A549 (cell line): Measurements from ENCODE around the gene CORO2B. TPM values are rescaled to one million over a fixed set of nuclear protein-coding genes. Genes with fewer than 3 reads are reported as not detected.

Experiments
- ATAC-seq, 2 experiments: fragments of 200-7000 bp in 1 of 2; fragments of >200 bp in 1 of 2; cut with Nextera tagmentation in 1 of 2; cut with Tn5 transposase in 1 of 2; 3 replicates each; pipeline versions ENCODE4 v1.8.0 to v1.9.1; 2018 to 2020; ENCODE audit warnings: mild to moderate bottlenecking in 1 of 2, moderate library complexity in 1 of 2
- CTCF ChIA-PET: fragments of 300-600 bp; sonication (Branson Sonifier 250); formaldehyde crosslinking; extraction: SDS; loops from one replicate; lab custom pipeline; 2021; ENCODE audit warnings: antibody characterized with exemption, inconsistent platforms; lab: Yijun Ruan, JAX
- POLR2A ChIA-PET: fragments of 350-600 bp; formaldehyde crosslinking; extraction: SDS; loops from one replicate; lab custom pipeline; 2021; ENCODE audit warnings: antibody characterized with exemption, inconsistent platforms; lab: Yijun Ruan, JAX
- DNase-seq, 2 experiments: peaks; one replicate each; pipeline versions ENCODE4 v3.0.0 to v3.0.0-alpha.2; 2011 to 2016; ENCODE audit warnings: low read depth in 1 of 2, low spot score in 1 of 2
- FAIRE-seq: peaks from 2 replicates; lab custom pipeline; 2011; peaks lifted over from hg19 to GRCh38; lab: Jason Lieb, UNC
- H3K27ac ChIP-seq, 2 experiments: fragments of >200 bp; sonication (Bioruptor Twin); formaldehyde crosslinking; 3 replicates each; pipeline ENCODE4 v1.5.1; 2016 to 2017
- H3K4me1 ChIP-seq: fragments of >200 bp; sonication (Bioruptor Twin); formaldehyde crosslinking; 3 replicates; pipeline ENCODE4 v1.6.1; 2016
- H3K4me2 ChIP-seq: fragments of >200 bp; sonication (Bioruptor Twin); formaldehyde crosslinking; 3 replicates; pipeline ENCODE4 v1.6.1; 2016
- H3K4me3 ChIP-seq: fragments of >200 bp; sonication (Bioruptor Twin); formaldehyde crosslinking; 3 replicates; pipeline ENCODE4 v1.5.1; 2016
- H3K9me3 ChIP-seq: fragments of >200 bp; sonication (Bioruptor Twin); formaldehyde crosslinking; 3 replicates; pipeline ENCODE4 v1.6.1; 2016
- CHD2 ChIP-seq: fragments of 150-350 bp; IDR thresholded peaks from 2 replicates; pipeline ENCODE4 v1.6.1; 2014; ENCODE audit warnings: low read length; ENCODE audit not compliant: partially characterized antibody
- CHD4 ChIP-seq: fragments of 200-600 bp; sonication (generic); IDR thresholded peaks from 2 replicates; pipeline ENCODE4 v1.6.1; 2016; ENCODE audit warnings: antibody characterized with exemption, mild to moderate bottlenecking, borderline replicate concordance
- EHMT2 ChIP-seq: fragments of 200-600 bp; sonication (generic); IDR thresholded peaks from 2 replicates; pipeline ENCODE4 v1.6.1; 2016; ENCODE audit warnings: antibody characterized with exemption, low read depth, mild to moderate bottlenecking, moderate library complexity
- EP300 ChIP-seq, 2 experiments: fragments of >200 bp; sonication (Bioruptor Twin); formaldehyde crosslinking; IDR thresholded peaks; 2 replicates in 1 of 2; 3 replicates in 1 of 2; pipeline ENCODE4 v1.6.1; 2016 to 2017
- ESRRA ChIP-seq: fragments of 150-350 bp; IDR thresholded peaks from 2 replicates; pipeline ENCODE4 v1.6.1; 2014; ENCODE audit warnings: mild to moderate bottlenecking, low read length, borderline replicate concordance
- FOSB ChIP-seq: fragments of 250-450 bp; sonication (Bioruptor Pico); IDR thresholded peaks from 2 replicates; pipeline ENCODE4 v1.5.0; 2020; ENCODE audit warnings: mild to moderate bottlenecking, moderate library complexity
- FOSL2 ChIP-seq, 2 experiments: fragments of 450-650 bp in 1 of 2; fragments of >200 bp in 1 of 2; sonication (Bioruptor Twin) in 1 of 2; formaldehyde crosslinking; IDR thresholded peaks; 2 replicates each; pipeline versions ENCODE4 v1.5.0 to v1.6.1; 2016 to 2020; ENCODE audit warnings: mild to moderate bottlenecking in 1 of 2, moderate library complexity in 1 of 2
- FOXS1 ChIP-seq: fragments of 250-450 bp; sonication (Bioruptor Pico); IDR thresholded peaks from 2 replicates; pipeline ENCODE4 v1.5.0; 2020; ENCODE audit warnings: mild to moderate bottlenecking, moderate library complexity
- HES2 ChIP-seq: fragments of >200 bp; sonication (Bioruptor Twin); formaldehyde crosslinking; IDR thresholded peaks from 2 replicates; pipeline ENCODE4 v1.6.1; 2016
- HEYL ChIP-seq: fragments of 250-450 bp; sonication (Bioruptor Pico); IDR thresholded peaks from 2 replicates; pipeline ENCODE4 v1.8.0; 2021; ENCODE audit warnings: mild to moderate bottlenecking, moderate library complexity
- HMGXB4 ChIP-seq: fragments of 250-450 bp; sonication (Bioruptor Pico); IDR thresholded peaks from 2 replicates; pipeline ENCODE4 v1.5.0; 2021; ENCODE audit warnings: mild to moderate bottlenecking, moderate library complexity, borderline replicate concordance
- HOXA7 ChIP-seq: fragments of 250-450 bp; sonication (Bioruptor Pico); IDR thresholded peaks from 2 replicates; pipeline ENCODE4 v1.5.0; 2020; ENCODE audit warnings: mild to moderate bottlenecking, moderate library complexity
- HOXB13 ChIP-seq: fragments of 250-450 bp; sonication (Bioruptor Pico); IDR thresholded peaks from 2 replicates; pipeline ENCODE4 v1.5.0; 2020; ENCODE audit warnings: low read depth, mild to moderate bottlenecking, moderate library complexity
- JUNB ChIP-seq: fragments of >200 bp; sonication (Bioruptor Twin); formaldehyde crosslinking; IDR thresholded peaks from 2 replicates; pipeline ENCODE4 v1.6.1; 2016
- KDM1A ChIP-seq: fragments of 200-600 bp; sonication (generic); IDR thresholded peaks from 2 replicates; pipeline ENCODE4 v1.6.1; 2016; ENCODE audit warnings: low read depth, mild to moderate bottlenecking
- MAFK ChIP-seq: fragments of 450-650 bp; IDR thresholded peaks from 2 replicates; pipeline ENCODE4 v1.6.1; 2014; ENCODE audit not compliant: partially characterized antibody
- MYC ChIP-seq: IDR thresholded peaks from 2 replicates; pipeline ENCODE4 v1.6.1; 2012; ENCODE audit warnings: mild to moderate bottlenecking, inconsistent platforms, low read length, improper control_type of control experiment, borderline replicate concordance
- NFE2L2 ChIP-seq: fragments of 150-350 bp; conservative IDR thresholded peaks from 2 replicates; pipeline ENCODE4 v1.6.1; 2014; ENCODE audit warnings: low read length
- NPAS2 ChIP-seq: fragments of 250-450 bp; sonication (Bioruptor Pico); IDR thresholded peaks from 2 replicates; pipeline ENCODE4 v1.8.0; 2022; ENCODE audit warnings: mild to moderate bottlenecking, moderate library complexity, borderline replicate concordance
- POLR2A ChIP-seq: IDR thresholded peaks from 2 replicates; pipeline ENCODE4 v1.6.1; 2012; ENCODE audit warnings: mild to moderate bottlenecking, low read length
- RARB ChIP-seq: fragments of 250-450 bp; sonication (Bioruptor Pico); IDR thresholded peaks from 2 replicates; pipeline ENCODE4 v1.8.0; 2021; ENCODE audit warnings: mild to moderate bottlenecking, moderate library complexity
- TP53 ChIP-seq: fragments of 250-450 bp; sonication (Bioruptor Pico); IDR thresholded peaks from 2 replicates; pipeline ENCODE4 v1.5.0; 2021; ENCODE audit warnings: mild to moderate bottlenecking, moderate library complexity
- ZNF302 ChIP-seq: fragments of 250-450 bp; sonication (Bioruptor Pico); IDR thresholded peaks from 2 replicates; pipeline ENCODE4 v1.9.0; 2021; ENCODE audit warnings: inconsistent platforms, mild to moderate bottlenecking, moderate library complexity
- WGBS: methylation state at CpG from one replicate; pipeline ENCODE4 v1.1.6; 2017; ENCODE audit errors: missing lambda C conversion rate; 5-methylcytosine and 5-hydroxymethylcytosine counted together
- polyA plus RNA-seq, 4 experiments: library from polyadenylated mRNA; depleted of rRNA in 3 of 4; stranded (reverse); fragments of >200 nt; fragmentation: RNase III in 1 of 4; extraction: RNeasy Plus Mini Kit Qiagen cat#74134 plus additional on column Dnase treatment in 1 of 4; gene quantifications; 2 replicates in 3 of 4; 3 replicates in 1 of 4; pipeline ENCODE4 v1.2.3, GENCODE V29; 2011 to 2017

The CORO2B gene
- polyA plus RNA-seq, 2 of the 4 experiments (the other 2 are of a cell fraction) = 2.0 to 2.3 TPM

- no peak for TF ChIP-seq EHMT2
- TF ChIP-seq HOXA7 = no peak
- TF ChIP-seq KDM1A = no peak
- no peak for TF ChIP-seq EP300 (IDR thresholded peaks at IDR 0.05)
- TF ChIP-seq FOSL2 (IDR thresholded peaks at IDR 0.05) = no peak
- TF ChIP-seq FOSL2 (CRISPR knock-in tag; IDR thresholded peaks at IDR 0.05) = no peak
- TF ChIP-seq ZNF302 (CRISPR knock-in tag) = no peak
- no peak for TF ChIP-seq CHD2
- no peak for TF ChIP-seq RARB (CRISPR knock-in tag)
- TF ChIP-seq FOSB (CRISPR knock-in tag) = no peak
- TF ChIP-seq HMGXB4 (CRISPR knock-in tag) = no peak
- TF ChIP-seq, all 56 proteins: peak for 0
- Histone ChIP-seq H3K4me3 (no peak overlapping the region), H3K4me1 (peaks cover 30% of the 10 kb centered on the region), H3K4me2 (no peak overlapping the region), H3K27ac (peak overlapping the region; percentile 3 to 55; a peak in 3 of 6 replicates), H3K9me3 (peaks cover 28% of the 10 kb centered on the region; the same call in 2 of the 3 replicates)
- ATAC-seq (no peak), DNase-seq (no peak), FAIRE-seq (no peak)
- POLR2A ChIA-PET = no interaction called here
- 73% methylated on average over 4 of the region's 4 CpGs for WGBS
- CTCF ChIA-PET = interaction anchor here (0.6 to 26.0 kb wide), 14 partner anchors 11 to 387 kb away, joined by 3 to 413 read pairs (median 4); no protein-coding TSS in a partner anchor
These were observed 40.5 kb upstream of the CORO2B start for GRCh38 chr15:68538311-68538710.

GRCh38 chr15:68541743-68542142, 37.0 kb upstream of the CORO2B start:
- peaks cover 32% of the 10 kb centered on the region; the same call in 2 of the 3 replicates for H3K9me3 ChIP-seq
- ATAC-seq (no peak), FAIRE-seq (no peak), DNase-seq (no peak)
- peak overlapping the region; percentile 93 to 99 for H3K27ac ChIP-seq
- H3K4me2 ChIP-seq = no peak overlapping the region
- POLR2A ChIA-PET = no interaction called here
- H3K4me3 ChIP-seq = no peak overlapping the region
- CTCF ChIA-PET = interaction anchor here (0.9 to 26.0 kb wide), 11 partner anchors 8 to 383 kb away, joined by 3 to 413 read pairs (median 4); no protein-coding TSS in a partner anchor
- TF ChIP-seq CHD2 (no peak), MAFK (no peak), NFE2L2 (no peak), HES2 (no peak), JUNB (no peak)
- peaks cover 43% of the 10 kb centered on the region for H3K4me1 ChIP-seq
- 89% methylated on average over 9 of the region's 9 CpGs for WGBS

GRCh38 chr15:68542348-68542747, 36.4 kb upstream of the CORO2B start:
- Histone ChIP-seq H3K4me1 (peaks cover 43% of the 10 kb centered on the region), H3K27ac (peak overlapping the region; percentile 93 to 99), H3K9me3 (peaks cover 32% of the 10 kb centered on the region; the same call in 2 of the 3 replicates), H3K4me3 (no peak overlapping the region), H3K4me2 (peak overlapping the region; percentile 72; the same call in 1 of the 3 replicates)
- TF ChIP-seq HOXB13 = no peak
- no peak for TF ChIP-seq POLR2A
- no peak for TF ChIP-seq MYC
- no peak for TF ChIP-seq HEYL
- no peak for TF ChIP-seq FOXS1 (CRISPR knock-in tag)
- TF ChIP-seq ESRRA = no peak
- TF ChIP-seq NPAS2 (CRISPR knock-in tag) = no peak
- no peak for TF ChIP-seq CHD4
- no peak for TF ChIP-seq EHMT2
- no peak for TF ChIP-seq TP53
- FAIRE-seq (no peak), DNase-seq (no peak), ATAC-seq (no peak)
- WGBS = 71% methylated on average over 1 of the region's 1 CpG
- POLR2A ChIA-PET = no interaction called here
- CTCF ChIA-PET = interaction anchor here (0.5 to 26.0 kb wide), 11 partner anchors 7 to 725 kb away, joined by 3 to 413 read pairs (median 3); no protein-coding TSS in a partner anchor
